Left hindlimb (tissue), 1 donor: ENCODE measurements around the gene PNPLA5.

ENCODE experiments used
- DNase-seq: peaks from one replicate; pipeline ENCODE4 v3.0.0-alpha.2; 2018

Gene PNPLA5

DNA sequence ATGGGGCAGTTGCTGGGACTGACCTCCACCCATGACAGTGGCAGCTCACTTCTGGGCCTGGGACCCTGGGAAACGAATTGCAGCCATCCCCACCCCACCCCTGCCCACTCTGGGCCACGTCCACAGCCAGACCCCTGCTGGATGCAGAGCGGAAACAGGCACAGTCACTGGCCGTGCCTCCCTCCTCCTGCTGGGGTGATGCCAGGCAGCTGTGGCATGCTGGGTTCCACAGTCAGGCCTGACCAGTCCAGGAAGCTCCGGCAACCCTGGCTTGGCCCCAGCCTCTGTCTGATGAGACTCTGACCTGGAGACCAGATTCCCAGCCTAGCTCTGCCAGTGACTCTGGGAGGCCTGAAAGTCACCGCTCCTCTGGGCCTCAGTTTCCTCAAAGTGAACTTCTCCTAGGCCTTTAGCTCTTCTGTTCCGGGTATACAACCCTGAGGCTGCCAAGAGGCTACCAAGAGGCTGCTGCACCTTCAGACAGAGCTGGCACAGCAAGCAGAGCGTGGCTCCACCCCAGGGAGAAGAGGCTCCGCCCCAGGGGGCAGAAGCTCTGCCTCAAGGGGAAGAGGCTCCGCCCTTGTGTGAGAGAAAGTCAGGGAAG lies 38.4 kb downstream of the PNPLA5 start:
- no peak for DNase-seq

DNA sequence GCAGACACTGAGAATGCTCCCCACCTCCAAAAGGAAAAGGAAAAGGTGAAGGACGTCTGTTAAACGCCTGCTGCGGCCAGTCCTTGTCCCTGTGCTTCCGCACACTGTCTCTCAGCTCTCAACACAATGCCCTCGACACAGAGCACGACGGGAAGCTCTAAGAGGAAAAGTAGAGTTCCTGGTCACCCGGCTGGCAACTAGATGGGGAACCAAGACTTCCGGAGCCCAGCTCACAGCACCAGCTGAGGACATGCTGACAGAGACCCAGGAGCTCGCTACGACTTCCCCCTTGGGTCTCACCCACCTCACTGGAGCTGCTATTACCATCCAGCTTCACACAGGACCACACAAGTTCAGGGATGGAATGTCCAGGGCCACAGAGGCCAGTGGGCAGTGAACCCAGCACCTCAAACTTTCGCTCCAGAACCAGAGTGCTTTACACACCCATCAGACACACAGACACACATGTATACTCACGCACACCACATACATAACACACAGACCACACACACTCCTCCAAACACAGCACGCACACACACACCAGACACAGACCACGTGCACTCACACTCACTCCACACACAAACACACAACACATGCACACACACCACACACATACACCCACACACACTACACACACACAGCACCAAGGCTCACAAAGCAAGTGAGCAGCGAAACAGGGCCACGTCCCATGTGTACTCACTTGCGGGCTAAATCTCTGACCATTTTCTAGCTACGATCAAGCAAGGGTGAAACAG lies 39.1 kb downstream of the PNPLA5 start:
- no peak for DNase-seq

DNA sequence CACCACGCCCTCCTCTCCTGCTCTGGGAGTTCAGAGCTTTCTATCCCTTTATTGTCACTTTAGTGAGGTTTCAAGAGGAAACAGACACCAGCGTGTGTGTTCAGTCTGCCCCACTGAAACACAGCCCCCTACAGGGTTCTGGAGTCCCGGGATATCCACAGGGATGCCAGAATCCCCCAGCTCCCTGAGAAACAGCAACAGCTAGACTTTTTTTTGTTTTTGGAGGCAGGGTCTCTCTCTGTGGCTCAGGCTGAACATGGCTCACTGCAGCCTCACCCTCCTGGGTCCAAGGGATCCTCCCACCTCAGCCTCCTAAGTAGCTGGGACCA lies 39.9 kb downstream of the PNPLA5 start:
- DNase-seq, result no peak

DNA sequence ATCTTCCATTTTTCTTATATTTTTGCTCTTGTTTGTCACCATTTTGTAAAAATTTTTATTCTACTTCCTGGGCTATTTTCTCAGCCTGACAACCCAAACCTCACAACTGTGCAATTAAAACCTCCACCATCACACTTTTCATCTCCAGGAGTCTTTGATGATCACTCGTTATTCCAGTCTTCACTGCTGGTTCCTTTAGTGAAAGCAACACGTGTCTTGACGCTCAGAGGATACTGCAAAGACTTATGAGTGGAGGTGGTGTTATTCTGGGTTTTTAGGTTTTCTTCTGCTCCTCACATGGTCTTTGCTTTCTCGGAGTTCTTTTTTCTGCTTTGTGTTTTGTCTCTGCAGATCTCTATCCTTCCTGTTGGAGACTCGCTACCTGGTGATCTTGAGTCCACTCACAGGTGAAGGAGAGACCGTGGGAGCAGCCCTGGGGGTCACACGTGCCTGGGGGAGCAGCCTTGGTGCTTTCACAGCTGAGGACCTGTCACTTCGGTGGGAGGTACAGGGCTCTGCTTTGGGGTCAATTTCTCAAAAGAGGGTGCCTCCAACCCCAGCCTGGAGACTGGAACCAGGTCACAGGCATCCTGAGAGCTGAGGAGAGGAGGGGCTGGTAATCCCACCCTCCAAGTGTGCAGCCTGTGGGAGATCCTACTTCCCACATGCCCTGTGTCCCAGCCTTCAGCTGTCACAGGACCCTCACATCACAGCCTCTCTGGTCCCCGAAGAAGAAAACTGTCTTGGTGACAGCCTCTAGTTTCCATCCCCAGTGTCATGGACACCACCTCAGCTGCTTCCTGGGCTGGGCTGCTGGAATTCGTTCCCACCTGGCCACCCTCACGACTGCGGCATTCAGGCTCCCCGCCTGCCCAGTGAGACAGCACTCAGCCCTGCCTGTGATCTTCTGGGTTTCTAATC lies 40.5 kb downstream of the PNPLA5 start:
- DNase-seq, result no peak

DNA sequence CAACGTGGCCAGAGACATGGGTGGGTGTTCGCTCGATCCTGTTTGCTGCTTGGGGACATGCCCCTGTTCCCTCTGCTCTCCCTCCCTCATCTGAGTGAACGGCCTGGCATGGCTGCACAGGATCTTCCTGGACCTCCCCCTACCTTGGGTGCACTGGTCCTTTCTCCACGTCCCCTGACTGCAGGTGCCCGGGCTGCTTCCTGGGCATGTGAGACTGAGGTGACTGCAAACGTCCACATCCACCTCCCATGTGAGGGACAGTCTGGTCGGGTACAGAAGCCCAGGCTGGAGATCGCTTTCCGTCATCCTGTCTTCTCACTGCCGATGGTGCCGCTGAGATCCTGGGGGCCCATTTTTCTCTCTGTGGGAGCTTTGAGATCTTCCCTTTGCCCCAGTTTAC lies 41.3 kb downstream of the PNPLA5 start:
- peak; percentile 6 for DNase-seq

DNA sequence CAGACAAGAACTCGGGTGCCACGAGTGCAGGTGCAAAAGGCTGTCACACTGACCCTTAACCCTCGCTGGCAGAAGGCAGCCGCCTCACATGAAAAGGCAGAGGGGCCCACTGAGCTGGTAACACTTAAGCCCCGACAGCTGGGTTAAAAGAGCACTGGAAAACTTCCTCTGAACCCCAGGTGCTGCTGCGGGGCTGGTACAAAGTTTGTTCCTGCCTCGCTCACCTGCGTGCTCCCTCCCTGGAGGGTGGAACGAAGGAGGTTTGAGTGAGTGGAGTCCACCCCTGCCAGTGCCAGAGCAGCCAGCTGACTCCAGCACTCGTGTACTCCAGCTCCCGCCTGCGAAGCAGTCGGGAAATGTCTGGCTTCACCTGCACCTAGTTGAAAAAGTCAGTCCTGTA lies 42.1 kb downstream of the PNPLA5 start:
- DNase-seq, result peak; percentile 2

DNA sequence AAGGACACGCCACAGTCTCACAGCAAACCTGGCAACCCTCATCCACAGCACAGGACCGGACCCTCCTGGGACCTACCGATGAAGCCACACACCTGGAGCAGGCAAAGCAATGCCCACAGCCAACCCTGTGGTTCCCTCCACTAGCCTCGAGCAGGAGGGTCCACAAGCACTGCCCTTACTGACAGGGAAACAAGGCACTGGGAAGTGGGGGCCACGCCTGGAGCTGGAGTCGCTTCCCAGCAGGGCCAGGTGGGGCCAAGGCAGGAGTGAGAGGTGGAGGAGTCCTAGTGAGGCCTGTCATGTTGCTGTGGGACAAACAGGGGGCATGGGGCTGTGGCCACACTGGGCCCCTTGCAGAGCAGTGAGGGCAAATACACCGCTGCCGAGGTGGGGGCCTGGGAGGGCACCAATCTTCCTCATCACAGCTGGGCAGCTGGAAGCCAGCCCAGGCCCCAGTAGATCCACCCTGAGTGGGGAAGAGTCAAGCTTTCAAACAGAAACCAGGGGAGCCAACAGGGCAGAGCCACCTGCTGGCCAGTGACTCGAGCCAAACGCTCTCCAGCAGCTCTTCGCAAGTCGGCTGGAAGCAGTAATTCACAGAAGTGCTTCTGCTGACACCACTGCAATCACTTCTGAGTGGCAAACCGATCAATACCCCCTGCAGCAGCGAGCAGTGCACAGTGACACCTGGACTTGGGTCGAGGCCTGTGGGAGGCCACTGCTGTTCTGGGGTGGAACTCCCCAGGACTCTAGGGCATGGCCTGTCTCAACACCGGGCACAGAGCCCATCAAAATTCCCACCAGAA lies 43.2 kb downstream of the PNPLA5 start:
- DNase-seq, result peak; percentile 40

DNA sequence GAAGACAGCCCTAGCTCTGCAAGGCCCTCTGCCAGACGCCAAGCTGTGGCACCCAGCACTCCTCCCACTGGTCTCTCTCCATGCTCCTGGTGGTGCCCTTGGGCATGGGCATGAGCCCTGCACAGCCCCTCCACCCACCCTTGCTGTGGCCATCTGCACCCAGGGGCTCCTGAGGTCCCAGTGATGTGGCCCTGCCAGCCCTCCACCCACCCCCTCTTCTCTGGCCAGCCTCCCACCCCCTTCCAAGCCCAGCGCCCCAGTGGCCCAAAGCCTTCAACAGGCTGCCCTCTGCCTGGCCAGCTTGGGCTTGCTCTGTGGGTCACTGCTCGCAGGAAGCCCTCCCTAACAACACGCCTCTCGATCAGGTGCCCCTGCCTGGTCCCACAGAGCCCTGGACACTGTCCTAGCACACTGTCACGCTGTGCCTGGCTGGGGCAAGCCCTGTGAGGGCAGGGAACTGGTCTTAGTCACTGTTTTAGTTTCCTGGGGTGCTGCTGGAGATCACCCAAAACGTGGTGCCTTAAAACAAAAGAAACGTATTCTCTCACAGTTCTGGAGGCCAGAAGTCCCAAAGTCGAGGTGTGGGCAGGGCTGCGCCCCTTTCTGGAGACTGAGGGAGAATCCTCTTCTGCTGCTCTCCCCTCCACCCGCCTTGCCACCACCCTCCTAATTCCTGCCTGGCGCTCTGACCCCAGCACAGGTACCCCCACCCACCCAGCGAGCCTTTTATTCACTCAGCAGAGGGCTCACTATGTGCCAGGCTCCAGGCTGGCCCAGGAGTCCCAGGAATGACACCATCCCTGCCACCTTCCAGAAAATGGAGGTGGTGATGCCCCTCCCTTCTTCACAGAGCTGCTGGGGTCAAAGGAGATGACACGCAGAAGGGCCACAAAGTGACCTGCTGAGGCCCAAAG lies 44.2 kb downstream of the PNPLA5 start:
- DNase-seq, result peak; percentile 12

DNA sequence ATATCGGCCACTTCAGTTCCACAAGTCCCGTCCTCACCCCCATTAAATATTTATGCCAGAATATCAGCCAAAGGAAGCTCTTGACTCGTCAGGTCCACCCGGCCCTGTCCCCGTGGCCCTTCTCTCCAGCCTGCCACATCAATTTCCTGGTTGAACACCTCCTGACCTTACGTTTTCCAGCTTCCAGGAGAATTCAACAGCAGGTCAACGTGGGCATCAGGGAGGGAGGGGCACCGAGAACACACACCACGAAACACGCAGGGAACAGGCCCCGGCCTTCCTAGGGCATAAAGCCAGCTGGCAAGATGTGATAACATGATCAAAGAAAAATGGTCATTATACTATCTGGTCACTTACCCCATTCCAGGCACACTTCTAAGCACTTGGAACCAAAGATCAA lies 44.8 kb downstream of the PNPLA5 start:
- peak; percentile 23 for DNase-seq

DNA sequence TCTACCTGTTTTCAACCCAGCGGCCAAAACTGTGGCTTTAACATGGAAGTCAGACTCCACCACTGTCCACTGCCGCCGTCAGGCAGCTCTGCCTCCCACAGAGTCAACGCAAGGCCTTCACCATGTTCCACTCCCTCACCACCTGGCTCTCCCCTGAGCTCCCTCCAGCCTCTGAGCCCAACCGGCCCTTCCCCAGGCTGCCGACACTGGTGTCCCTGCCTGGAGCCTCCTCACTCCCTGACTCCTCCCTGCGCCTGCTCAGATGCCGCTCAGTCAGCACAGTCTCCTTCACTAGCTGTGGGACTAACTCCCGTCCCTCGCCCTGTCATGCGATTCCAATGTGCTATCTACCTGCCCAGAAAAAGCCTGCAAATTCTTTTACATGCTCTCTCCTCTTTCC lies 45.8 kb downstream of the PNPLA5 start:
- DNase-seq, result peak; percentile 16

DNA sequence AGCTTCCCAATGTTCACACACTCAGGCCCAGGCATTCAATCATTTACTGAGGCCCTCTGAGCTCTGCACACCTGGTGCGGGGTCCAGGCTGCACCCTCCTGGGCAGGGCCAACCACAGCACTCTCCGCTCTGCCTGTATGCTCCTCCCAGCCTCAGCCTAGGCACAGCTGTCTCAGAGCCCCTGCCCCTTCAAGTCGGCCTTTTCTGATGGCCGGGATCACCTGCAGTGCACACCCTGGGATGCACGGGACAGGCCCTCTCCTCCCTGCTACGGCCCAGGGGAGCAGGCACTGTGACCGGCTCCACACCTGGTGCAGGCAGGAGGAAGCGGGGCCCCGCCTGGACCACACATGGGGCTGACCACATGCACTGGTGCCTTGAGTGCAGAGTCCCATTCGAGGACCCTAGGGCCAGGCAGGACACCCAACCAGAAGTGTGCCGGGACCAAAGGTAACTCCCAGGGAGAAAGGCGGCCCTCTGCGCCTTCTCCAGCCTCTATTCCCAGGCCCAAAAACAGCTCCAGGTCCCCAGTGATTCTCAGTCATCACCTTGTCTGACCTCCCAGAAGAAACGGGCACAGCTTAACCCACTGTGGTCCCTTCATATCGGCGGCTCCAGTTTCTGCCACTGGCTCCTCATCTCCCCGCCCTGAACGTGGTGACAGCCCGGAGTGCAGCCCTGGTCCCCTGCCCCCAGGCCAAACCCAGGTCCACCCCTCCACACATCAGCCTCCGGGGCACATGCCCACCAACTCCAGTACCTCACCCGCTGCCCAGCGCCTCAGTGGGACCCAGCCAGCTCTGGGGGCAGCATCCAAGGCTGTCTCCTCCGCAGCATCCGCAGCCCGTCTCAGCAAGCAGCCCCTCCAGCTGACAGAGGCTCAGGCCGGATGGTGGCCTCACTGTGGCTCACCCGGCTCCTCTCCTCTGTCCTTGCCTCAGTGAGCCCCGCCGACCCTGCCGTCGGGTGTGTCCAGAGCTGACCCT lies 47.0 kb downstream of the PNPLA5 start:
- DNase-seq, result peak; percentile 28

DNA sequence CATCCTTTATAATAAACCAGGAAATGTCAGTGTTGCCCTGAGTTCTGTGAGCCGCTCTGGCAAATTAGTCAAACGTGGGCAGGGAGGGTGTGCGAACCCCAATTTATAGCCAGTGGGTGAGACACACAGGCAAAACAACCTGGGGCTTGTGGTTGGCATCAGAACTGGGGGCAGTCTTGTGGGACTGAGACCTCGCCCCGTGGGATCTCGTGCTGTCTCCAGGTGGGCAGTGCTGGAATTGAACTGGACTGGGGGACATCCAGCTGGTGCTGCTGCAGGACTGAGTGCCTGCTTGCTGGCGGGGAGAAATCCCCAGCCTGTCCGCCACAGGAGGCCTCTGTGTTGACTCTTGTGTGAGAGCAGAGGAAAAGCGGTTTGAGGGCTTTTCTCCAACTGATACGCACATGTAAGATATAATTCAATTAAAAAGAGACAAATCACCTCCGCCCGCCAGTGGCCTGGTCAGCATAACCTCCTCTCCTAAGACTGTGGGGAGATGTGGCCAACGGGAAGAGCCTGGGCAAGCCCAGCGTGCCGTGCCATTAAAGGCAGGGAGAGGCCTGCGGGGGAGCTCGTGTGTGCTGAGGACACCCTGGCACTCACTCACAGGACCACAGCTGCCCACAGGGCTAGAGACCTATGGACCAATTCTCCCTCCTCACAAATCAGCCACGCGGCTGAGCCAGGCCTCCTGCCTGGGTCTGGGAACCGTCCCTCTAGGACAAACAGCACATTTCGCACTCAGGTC lies 47.9 kb downstream of the PNPLA5 start:
- DNase-seq, result no peak

DNA sequence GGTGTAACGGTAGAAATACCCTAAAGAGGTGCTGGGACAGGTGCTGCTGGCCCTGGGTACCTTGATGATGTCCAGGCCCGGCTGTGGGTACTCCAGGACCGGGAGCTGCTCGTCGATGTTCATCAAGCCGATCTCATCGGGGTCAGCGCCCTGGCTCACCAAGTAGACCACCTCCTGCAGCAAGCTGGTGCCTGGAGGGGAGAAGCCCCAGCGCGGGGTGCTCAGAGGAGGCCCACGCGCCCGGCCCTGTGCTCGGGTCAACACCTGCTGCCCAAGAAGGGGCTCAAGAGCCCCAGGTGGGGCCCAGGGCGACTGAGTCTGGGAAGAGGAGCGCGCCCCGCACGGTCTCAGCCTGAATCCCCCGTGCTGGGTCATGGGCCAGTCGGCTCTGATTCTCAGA lies 50.1 kb downstream of the PNPLA5 start:
- no peak for DNase-seq

DNA sequence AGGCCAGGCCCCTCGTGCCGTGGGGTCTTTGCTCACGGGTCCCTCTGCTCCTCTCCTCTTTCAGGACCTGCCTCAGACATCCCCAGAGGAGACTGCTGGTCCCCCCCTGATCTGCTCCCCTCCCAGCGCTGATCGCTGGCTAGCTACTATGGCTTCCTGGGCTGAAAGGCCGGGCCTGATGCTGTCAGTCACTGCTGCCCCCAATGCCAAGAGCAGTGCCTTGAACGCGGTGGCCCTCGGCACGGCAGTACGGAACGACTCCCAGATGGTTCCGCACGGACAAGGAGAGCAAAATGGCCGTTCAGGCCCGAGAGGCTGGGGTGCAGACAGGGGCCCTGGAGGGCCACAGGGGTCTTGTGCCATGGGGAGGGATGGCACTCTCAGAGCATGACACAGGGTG lies 51.0 kb downstream of the PNPLA5 start:
- DNase-seq, result no peak

DNA sequence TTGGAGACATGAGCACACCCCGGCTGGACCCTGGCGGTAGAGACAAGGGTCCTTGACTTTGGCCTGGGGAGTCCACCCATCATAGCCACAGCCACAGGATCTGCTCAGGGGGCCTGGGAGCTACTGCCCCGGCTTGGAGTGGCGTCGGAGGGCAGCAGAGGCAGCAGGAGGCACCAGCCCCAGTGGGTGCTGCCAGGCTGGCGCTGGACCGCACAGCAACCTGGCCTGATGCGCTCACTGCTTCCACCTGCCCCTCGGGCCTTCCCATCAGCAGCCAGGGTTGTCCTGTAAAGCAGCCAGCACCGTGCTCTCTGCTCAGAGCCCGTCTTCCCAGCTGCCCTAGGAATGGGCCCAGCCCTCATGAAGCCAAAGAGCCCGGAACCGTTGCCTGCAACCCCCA lies 51.4 kb downstream of the PNPLA5 start:
- no peak for DNase-seq

DNA sequence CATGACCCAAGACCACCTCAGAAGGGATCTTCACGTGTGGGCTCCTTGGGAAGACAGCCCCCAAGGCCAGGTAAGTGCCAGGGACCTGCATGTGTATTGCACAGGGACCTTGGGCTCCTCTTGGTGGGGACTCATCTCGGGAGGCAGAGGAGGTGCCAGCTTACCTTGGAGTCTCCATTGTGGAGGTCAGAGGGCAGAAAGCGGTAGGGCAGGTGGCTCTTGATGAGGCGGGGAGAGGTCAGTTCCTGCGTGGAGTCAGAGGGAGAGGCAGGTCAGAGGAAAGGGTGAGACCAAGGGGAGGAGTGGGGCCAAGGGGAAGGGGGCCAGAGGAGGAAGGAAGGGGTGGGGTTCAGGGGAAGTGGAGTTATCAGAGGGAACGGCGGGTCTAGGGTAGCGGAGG lies 52.0 kb downstream of the PNPLA5 start:
- DNase-seq, result no peak

DNA sequence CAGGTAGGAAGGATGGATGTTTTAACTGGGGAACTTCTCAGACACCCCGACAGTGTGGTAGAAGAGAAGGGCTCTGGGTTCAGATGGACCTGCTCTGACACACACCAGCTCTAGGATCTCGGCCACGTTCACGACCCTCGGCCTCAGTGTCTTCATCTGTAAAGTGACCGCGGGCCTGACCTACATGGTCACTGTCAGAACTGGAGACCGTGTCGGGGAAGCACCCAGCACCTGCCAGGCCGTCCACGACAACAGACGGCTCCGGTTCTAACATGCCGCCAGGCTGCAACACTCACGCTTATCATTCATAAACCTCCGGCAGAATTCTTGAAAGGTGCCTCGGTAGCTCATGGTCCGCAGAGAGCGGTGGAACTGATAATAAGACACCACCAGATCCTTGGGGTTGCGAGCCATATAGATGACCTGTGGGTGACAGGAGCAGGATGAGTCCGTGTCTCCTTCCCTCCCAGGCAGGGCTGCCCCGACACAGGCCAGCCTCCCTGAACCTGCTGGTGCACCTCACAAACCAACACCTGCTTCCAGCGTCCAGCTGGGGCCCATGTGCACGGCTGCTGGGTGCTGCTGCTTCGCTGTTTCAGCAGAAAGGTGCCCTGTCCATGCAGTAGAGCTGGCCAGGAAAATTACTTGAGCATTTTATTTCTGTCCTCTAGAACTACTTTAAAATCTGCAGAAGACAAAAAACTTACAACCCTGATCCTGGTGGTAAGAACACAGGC lies 53.1 kb downstream of the PNPLA5 start:
- DNase-seq, result no peak

DNA sequence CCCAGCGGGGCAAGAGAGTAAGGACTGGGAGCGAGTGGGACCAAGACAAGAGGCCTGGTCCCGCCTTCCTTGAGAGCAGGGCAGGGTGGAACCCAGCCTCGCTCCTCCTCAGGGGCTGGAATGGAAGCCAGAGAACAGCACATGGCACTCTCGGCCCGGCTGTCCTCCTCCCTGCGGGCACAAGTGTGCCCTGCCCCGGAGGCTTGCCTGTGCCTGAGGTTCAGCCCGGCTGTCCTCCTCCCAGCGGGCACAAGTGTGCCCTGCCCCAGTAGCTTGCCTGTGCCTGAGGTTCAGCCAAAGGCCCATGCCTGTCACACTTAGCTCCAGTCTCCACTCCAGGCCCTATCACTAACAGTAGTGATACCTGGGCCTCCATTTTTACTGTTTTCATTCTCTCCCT lies 53.7 kb downstream of the PNPLA5 start:
- DNase-seq, result no peak

DNA sequence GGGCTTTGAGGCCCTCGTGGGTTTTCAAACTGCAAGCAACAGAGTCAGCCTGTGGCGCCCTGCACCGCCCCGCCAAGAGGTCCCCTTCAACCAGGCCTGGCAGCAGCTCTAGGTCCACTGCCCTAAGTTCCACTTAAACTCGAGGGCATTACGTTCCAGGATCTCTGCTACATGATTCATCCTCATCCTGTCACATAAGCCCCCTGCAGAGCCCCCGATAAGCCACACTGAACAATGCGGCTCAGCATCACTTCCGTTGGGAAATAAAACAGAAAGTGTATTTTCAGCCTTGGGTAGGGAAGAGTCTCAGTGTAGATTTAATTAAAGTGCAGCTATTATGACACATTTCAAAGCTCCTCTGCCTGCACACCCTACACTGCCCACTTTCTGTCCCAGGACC lies 54.1 kb downstream of the PNPLA5 start:
- no peak for DNase-seq
